Measurements from ENCODE around the gene FANCI.

Gene FANCI

GRCh38 chr15:89308236-89308635, 64.5 kb downstream of the FANCI start:
- Histone ChIP-seq H3K79me2 (ENCODE audit: insufficient read depth, low read length) (no peaks in the 10 kb centered on the region), H3K27ac (ENCODE audit: low read length) (no peak overlapping the region), H3K27me3 (ENCODE audit: insufficient read depth, low read length, poor library complexity) (no peaks in the 10 kb centered on the region), H3K9ac (ENCODE audit: low read depth, low read length) (no peak overlapping the region), H4K20me1 (ENCODE audit: insufficient read depth, low read length) (no peaks in the 10 kb centered on the region), H3K4me1 (ENCODE audit: insufficient read depth, low read length) (no peaks in the 10 kb centered on the region), H3K9me3 (ENCODE audit: insufficient read depth, low read length, severe bottlenecking) (no peaks in the 10 kb centered on the region), H2AFZ (ENCODE audit: low read depth, low read length) (no peak overlapping the region), H3K4me2 (ENCODE audit: insufficient read depth, low read length) (no peak overlapping the region), H3K36me3 (ENCODE audit: insufficient read depth, low read length) (peaks cover 94% of the 10 kb centered on the region), H3K4me3 (ENCODE audit: low read depth in 1 of 2, low read length in 2 of 2) (no peak overlapping the region)
- no peak for ATAC-seq (ENCODE audit: insufficient read depth, low read depth)
- TF ChIP-seq EZH2 (IDR thresholded peaks at IDR 0.05; ENCODE audit: borderline replicate concordance, low read depth, low read length, severe bottlenecking), result no peak
- TF ChIP-seq CTCF (IDR thresholded peaks at IDR 0.05; ENCODE audit: borderline replicate concordance, extremely low read depth, low read length, poor library complexity, severe bottlenecking), result no peak
- DNase-seq, result no peak

GRCh38 chr15:89309993-89310392, 66.2 kb downstream of the FANCI start:
- Histone ChIP-seq H3K9me3 (ENCODE audit: insufficient read depth, low read length, severe bottlenecking) (no peaks in the 10 kb centered on the region), H3K4me2 (ENCODE audit: insufficient read depth, low read length) (no peak overlapping the region), H3K4me1 (ENCODE audit: insufficient read depth, low read length) (no peaks in the 10 kb centered on the region), H3K36me3 (ENCODE audit: insufficient read depth, low read length) (peaks cover 93% of the 10 kb centered on the region), H4K20me1 (ENCODE audit: insufficient read depth, low read length) (no peaks in the 10 kb centered on the region), H3K79me2 (ENCODE audit: insufficient read depth, low read length) (no peaks in the 10 kb centered on the region), H3K9ac (ENCODE audit: low read depth, low read length) (no peak overlapping the region), H3K27ac (ENCODE audit: low read length) (no peak overlapping the region), H2AFZ (ENCODE audit: low read depth, low read length) (no peak overlapping the region), H3K4me3 (ENCODE audit: low read depth in 1 of 2, low read length in 2 of 2) (no peak overlapping the region), H3K27me3 (ENCODE audit: insufficient read depth, low read length, poor library complexity) (no peaks in the 10 kb centered on the region)
- DNase-seq (no peak), ATAC-seq (ENCODE audit: insufficient read depth, low read depth) (no peak)
- TF ChIP-seq CTCF (IDR thresholded peaks at IDR 0.05; ENCODE audit: borderline replicate concordance, extremely low read depth, low read length, poor library complexity, severe bottlenecking) (no peak), EZH2 (IDR thresholded peaks at IDR 0.05; ENCODE audit: borderline replicate concordance, low read depth, low read length, severe bottlenecking) (no peak)

- Histone ChIP-seq H3K27ac (ENCODE audit: low read length) (no peak overlapping the region), H2AFZ (ENCODE audit: low read depth, low read length) (no peak overlapping the region), H3K36me3 (ENCODE audit: insufficient read depth, low read length) (peaks cover 93% of the 10 kb centered on the region), H3K4me1 (ENCODE audit: insufficient read depth, low read length) (no peaks in the 10 kb centered on the region), H3K79me2 (ENCODE audit: insufficient read depth, low read length) (peaks cover 21% of the 10 kb centered on the region), H3K4me2 (ENCODE audit: insufficient read depth, low read length) (no peak overlapping the region), H4K20me1 (ENCODE audit: insufficient read depth, low read length) (peaks cover 24% of the 10 kb centered on the region), H3K9me3 (ENCODE audit: insufficient read depth, low read length, severe bottlenecking) (no peaks in the 10 kb centered on the region), H3K9ac (ENCODE audit: low read depth, low read length) (no peak overlapping the region), H3K27me3 (ENCODE audit: insufficient read depth, low read length, poor library complexity) (no peaks in the 10 kb centered on the region), H3K4me3 (ENCODE audit: low read depth in 1 of 2, low read length in 2 of 2) (no peak overlapping the region)
- ATAC-seq (ENCODE audit: insufficient read depth, low read depth) (no peak), DNase-seq (no peak)
- TF ChIP-seq EZH2 (IDR thresholded peaks at IDR 0.05; ENCODE audit: borderline replicate concordance, low read depth, low read length, severe bottlenecking), result no peak
- no peak for TF ChIP-seq CTCF (IDR thresholded peaks at IDR 0.05; ENCODE audit: borderline replicate concordance, extremely low read depth, low read length, poor library complexity, severe bottlenecking)
Observed at GRCh38 chr15:89315375-89315929, 71.7 kb downstream of the FANCI start.

GRCh38 chr15:89316504-89316903, 72.7 kb downstream of the FANCI start:
- no peak overlapping the region for H2AFZ ChIP-seq (ENCODE audit: low read depth, low read length)
- TF ChIP-seq EZH2 (IDR thresholded peaks at IDR 0.05; ENCODE audit: borderline replicate concordance, low read depth, low read length, severe bottlenecking) (no peak), CTCF (IDR thresholded peaks at IDR 0.05; ENCODE audit: borderline replicate concordance, extremely low read depth, low read length, poor library complexity, severe bottlenecking) (no peak)
- no peak for DNase-seq
- H3K9me3 ChIP-seq (ENCODE audit: insufficient read depth, low read length, severe bottlenecking), result no peaks in the 10 kb centered on the region
- no peak overlapping the region for H3K27ac ChIP-seq (ENCODE audit: low read length)
- peaks cover 34% of the 10 kb centered on the region for H4K20me1 ChIP-seq (ENCODE audit: insufficient read depth, low read length)
- H3K36me3 ChIP-seq (ENCODE audit: insufficient read depth, low read length), result peaks cover 97% of the 10 kb centered on the region
- H3K27me3 ChIP-seq (ENCODE audit: insufficient read depth, low read length, poor library complexity), result no peaks in the 10 kb centered on the region
- H3K79me2 ChIP-seq (ENCODE audit: insufficient read depth, low read length), result peaks cover 31% of the 10 kb centered on the region
- no peak overlapping the region for H3K4me3 ChIP-seq (ENCODE audit: low read depth in 1 of 2, low read length in 2 of 2)
- ATAC-seq (ENCODE audit: insufficient read depth, low read depth), result no peak
- H3K9ac ChIP-seq (ENCODE audit: low read depth, low read length), result no peak overlapping the region
- H3K4me1 ChIP-seq (ENCODE audit: insufficient read depth, low read length), result no peaks in the 10 kb centered on the region
- no peak overlapping the region for H3K4me2 ChIP-seq (ENCODE audit: insufficient read depth, low read length)

Measured in DND-41 (cell line).